SKM-1 treated with dmso at 0.1 percent for 144 hours (cell line): ENCODE measurements around the gene ITPA.

Experiments used
- DNase-seq: peaks from one replicate; lab custom pipeline; 2025; ENCODE audit not compliant: unreplicated experiment; lab: John Stamatoyannopoulos, UW

Gene ITPA

DNA sequence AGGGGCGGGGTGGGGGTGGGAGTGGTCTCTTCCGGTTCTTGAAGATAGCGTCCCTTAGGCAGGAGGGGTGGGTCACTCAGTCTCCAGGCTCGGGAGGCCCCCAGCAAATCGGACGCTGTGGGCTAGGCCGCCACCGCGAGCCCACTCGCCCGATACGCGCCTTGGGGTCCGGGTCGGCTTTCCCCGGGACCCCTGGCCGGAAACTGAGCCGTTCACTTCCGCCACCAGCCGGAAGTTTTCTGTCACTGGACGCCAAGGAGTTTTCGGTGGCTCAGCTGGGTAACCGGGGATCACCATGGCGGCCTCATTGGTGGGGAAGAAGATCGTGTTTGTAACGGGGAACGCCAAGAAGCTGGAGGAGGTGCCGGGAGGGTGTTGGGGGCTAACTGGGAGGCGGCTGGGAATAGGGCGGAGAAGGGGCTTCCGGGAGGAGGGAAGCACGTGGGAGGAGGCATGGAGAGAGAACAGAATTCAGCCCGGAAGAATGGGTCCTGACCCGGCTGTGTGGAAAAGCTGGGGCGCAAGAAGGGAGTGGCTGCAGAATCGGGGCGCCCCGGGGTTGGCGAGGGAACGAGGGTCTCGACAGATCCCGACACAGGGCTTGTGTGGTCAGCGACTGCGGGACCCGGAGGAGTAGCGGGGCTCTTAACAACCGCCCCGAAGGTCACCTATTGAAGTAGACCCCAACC, at the start of gene ITPA:
Gene ITPA, plus strand, starts transcription at position 242 of the 689 bp plus-strand sequence. Its CDS starts 54 bp downstream, at position 296.
- peak; percentile 27 for DNase-seq

GRCh38 chr20:3160418-3160817, 48.9 kb upstream of the ITPA start:
- no peak for DNase-seq

- DNase-seq: no peak
These were observed 47.8 kb upstream of the ITPA start for GRCh38 chr20:3161316-3162079.

- no peak for DNase-seq
These were observed 47.2 kb upstream of the ITPA start for GRCh38 chr20:3162080-3162611.

DNA sequence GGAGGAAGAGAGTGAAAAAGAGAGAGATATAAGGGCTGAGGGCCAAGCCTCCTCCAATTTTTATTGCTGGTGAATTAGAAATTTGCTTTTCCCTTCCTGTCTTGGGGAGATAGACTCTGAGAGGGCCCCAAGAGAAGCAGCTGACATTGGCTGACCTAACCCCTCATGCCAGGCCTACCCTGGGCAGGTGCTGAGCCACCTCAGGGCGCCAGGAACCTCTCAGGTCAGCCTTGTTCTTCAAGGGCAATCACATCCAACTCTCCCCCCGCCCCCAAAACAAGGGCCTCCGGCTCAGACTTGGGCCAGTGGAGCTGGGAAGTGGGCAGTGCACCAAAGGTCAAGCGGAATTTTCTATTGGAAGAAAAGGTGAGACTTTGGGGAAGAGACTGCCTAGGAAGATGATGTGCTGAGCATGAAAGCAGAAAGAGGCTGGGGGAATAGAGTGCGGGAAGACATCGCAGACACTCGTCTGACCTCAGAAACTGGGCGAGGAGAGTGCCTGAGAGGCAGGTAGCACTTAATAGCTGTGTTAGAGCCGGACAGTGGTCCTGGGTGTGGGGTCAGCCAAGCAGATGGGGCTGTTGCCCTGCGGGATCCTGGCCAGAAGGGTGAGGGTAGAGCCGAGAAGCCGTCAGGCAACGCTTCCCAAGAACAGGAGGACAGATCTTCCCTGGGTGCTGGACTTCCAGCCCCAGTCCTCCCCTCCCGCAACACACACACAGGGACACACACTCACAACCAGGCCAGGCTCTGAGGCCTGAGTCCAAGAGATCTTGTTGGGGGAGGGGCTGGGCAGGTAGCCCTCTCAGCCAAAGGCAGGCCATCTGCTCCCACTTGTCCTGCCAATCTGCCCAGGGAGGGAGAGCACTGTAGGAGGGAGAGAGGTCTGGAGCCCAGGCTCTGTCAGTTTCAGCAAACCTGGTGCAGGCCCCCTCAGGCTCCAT, 45.9 kb upstream of the ITPA start:
- DNase-seq: no peak

GRCh38 chr20:3164043-3164762, 45.1 kb upstream of the ITPA start:
- no peak for DNase-seq

GRCh38 chr20:3164763-3165410, 44.4 kb upstream of the ITPA start:
- no peak for DNase-seq

GRCh38 chr20:3165473-3166337, 43.6 kb upstream of the ITPA start:
- no peak for DNase-seq

- DNase-seq: no peak
These were observed 42.9 kb upstream of the ITPA start for GRCh38 chr20:3166338-3166912.

DNA sequence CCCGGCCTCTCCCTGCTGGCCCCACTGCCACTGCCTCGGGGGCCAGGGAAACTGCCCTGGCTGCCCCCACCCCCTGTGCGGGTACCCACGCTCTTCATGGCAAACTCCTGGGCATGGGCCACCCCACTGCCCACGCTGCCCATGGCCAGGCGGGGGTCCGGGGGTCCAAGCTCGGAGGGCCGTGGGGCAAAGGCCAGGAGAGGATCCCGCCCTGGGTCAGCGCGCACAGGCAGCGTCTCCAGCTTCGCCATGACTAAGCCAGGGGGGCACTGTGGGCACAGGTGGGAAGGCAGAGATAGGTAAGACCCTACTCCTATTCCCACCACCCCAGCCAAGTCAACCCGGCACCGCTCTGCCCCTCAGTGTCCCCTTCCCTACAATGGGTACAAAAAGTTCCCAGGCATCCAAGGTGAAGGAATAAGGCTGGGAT, 42.4 kb upstream of the ITPA start:
- no peak for DNase-seq

GRCh38 chr20:3167738-3168078, 41.6 kb upstream of the ITPA start:
- no peak for DNase-seq

- DNase-seq: no peak
These were observed 41.0 kb upstream of the ITPA start for GRCh38 chr20:3168079-3168828.

DNA sequence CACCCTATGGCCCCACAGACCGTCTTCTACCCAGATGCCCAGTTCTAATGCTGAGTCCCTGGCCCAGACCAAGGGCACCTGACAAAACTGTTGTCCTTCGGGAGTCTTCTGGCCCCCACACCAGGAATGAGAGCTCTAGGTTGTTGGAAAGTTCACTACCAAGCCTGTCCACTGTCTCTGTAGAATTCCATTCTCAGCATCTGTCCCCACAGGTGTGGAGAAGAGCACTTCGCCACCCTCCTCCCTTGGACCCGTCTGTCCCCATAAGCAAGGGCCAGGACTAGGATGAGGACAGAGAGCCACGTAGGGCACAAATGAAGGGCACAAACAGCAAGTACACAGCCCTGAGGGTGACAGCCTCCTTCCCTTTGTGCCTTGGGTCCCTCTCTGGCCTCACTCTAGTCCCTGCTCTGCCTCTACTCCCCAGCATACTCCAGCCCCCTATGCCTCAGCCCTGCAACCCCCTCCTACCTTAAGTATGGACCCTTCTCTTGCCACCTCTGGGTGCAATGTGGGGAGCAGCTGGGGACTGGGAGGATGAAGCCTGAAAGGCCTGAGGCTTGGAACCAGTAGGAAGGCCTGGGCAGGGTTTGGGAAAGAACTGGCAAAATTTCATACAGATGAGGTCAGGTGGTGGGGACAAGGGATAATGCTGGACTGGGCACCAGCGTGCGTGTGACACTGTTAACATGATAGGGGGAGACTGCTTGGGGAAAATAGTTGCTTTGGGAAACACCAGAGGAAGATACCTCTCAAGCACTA, 40.3 kb upstream of the ITPA start:
- DNase-seq: no peak

DNA sequence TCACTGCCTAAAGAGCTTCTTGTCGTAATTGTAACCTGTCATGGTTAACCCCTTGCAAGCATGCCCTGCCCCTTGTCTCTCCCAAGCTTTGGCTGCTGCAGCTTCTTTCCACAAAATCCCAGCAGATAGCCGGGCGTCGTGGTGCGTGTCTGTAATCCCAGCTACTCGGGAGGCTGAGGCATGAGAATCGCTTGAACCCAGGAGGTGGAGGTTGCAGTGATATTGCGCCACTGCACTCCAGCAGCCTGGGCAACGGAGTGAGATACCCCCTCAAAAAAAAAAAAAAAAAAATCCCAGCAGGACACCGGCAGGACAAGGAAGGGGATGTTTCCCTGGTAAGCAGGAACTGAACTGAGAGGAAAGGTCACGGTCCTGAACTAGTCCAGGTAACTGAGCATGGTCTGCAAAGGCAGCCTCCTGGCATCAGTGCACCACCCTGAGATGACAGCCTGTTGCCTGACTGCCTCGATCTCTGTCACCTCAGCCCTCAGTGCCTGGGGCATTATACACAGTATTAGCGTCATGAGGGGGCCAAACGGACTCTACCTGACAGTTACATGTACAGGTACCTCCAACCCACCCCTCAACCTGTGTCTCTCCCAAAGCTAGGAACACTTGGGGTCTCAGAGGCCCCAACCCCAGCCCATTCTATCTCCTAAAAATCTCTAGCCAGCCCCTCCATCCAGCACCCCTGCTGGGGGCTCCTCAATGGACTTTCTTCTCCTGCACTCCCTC, 37.7 kb upstream of the ITPA start:
- DNase-seq: no peak

DNA sequence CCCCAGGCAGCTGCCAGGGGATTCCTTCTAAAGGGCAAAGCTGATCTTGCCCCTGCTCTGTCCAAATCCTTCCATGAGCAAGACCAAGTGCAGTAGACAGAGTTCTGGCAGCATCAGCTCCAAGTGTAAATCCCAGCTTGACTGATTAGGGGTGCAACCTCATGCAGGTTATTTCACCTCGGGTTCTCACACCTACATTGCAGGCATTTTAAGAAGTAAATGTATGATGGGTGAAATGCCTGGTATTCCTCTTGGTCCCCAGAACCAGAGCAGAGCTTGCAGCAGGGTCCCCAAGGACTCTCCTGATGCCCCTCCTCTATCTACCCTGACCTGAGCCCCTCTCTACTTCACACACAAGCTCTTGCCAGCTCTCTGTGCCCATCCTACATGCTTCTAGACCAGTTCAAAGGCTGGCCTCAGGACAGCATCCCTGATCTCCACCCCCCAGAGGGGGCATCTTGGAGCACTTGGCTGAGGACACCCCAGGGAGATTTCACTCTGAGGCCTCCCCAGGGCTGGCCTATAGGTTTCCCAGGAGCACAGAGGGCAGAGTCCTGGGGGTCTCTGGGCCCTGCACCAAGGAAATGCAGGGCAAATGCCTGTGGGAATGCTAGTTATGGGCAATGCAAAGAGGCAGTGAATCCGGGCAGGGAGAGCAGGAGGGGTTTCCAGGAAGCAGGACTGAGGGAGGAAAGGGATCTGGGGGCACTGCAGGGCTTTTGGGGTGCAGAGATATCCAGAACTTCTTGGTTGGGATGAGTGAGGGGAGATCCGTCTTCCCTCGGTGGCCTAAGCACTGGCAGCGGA, 37.0 kb upstream of the ITPA start:
- DNase-seq: no peak
